Right lobe of liver (tissue), 4 donors: Measurements from ENCODE around the gene CADPS.

ENCODE experiments used
- CTCF ChIP-seq, 4 donors: fragments of 200-600 bp in 3 of 4; fragments of 450-650 bp in 1 of 4; IDR thresholded peaks; one replicate each; pipeline versions ENCODE4 v1.5.1 to v1.8.0; 2016 to 2022; ENCODE audit warnings: antibody characterized with exemption in 4 of 4, mild to moderate bottlenecking in 2 of 4
- POLR2A ChIP-seq: fragments of 450-650 bp; IDR thresholded peaks from one replicate; pipeline ENCODE4 v1.6.1; 2017; ENCODE audit warnings: antibody characterized with exemption, mild to moderate bottlenecking
- donor health status: DM: no; HTN: no; CAD: no.
- donor health status: DM: no; HTN: no; CAD: no.
- donor health status: DM: no; HTN: yes; CAD: no.

- no peak for TF ChIP-seq CTCF (IDR thresholded peaks at IDR 0.05)
- no peak for TF ChIP-seq POLR2A
Measured at GRCh38 chr3:62602987-62603386, 272.2 kb downstream of the CADPS start.
